Ovary (tissue), 9 donors: ENCODE measurements around the gene SAP30L. TPM values are rescaled to one million over a fixed set of nuclear protein-coding genes. Genes with fewer than 3 reads are reported as not detected.

Source experiments
- DNase-seq, 5 donors: peaks; one replicate each; pipeline ENCODE4 v3.0.0-alpha.2; 2019 to 2020
- H3K27ac ChIP-seq, 2 donors: fragments of 200-600 bp; one replicate each; pipeline versions ENCODE4 v1.5.1 to v1.8.0; 2019 to 2022
- H3K27me3 ChIP-seq: fragments of 200-600 bp; one replicate; pipeline ENCODE4 v1.8.0; 2022
- H3K36me3 ChIP-seq: fragments of 200-600 bp; sonication (generic); one replicate; pipeline ENCODE4 v1.5.1; 2019
- H3K4me1 ChIP-seq: one replicate; pipeline ENCODE4 v1.8.1; 2013; ENCODE audit warnings: mild to moderate bottlenecking, moderate library complexity; ENCODE audit not compliant: insufficient read depth
- H3K4me3 ChIP-seq: fragments of 200-600 bp; sonication (generic); one replicate; pipeline ENCODE4 v1.5.1; 2017
- H3K9me3 ChIP-seq, 2 donors: fragments of 200-600 bp in 1 of 2; sonication (generic) in 1 of 2; one replicate each; pipeline versions ENCODE4 v1.5.1 to v1.8.1; 2013 to 2019; ENCODE audit warnings: mild to moderate bottlenecking in 1 of 2, moderate library complexity in 1 of 2
- EP300 ChIP-seq: sonication (generic); formaldehyde crosslinking; IDR thresholded peaks from one replicate; pipeline ENCODE4 v1.6.1; 2017; ENCODE audit warnings: antibody characterized with exemption
- POLR2A ChIP-seq: fragments of 450-650 bp; IDR thresholded peaks from one replicate; pipeline ENCODE4 v1.6.1; 2017; ENCODE audit warnings: antibody characterized with exemption, mild to moderate bottlenecking, moderate library complexity
- WGBS, 3 donors: extraction: QIAGEN DNeasy Blood & Tissue Kit in 1 of 3; methylation state at CpG; one replicate each; pipeline versions ENCODE4 v1.1.5 to v1.1.7; 2013 to 2017; 5-methylcytosine and 5-hydroxymethylcytosine counted together
- intact Hi-C, 4 donors: fragments of 100-400 bp; cut with DNase I; formaldehyde crosslinking; loops; one replicate each; pipeline versions ENCODE4 v1.11.0 to v1.15.1; 2022 to 2023
- polyA plus RNA-seq, 2 donors: library from polyadenylated mRNA; stranded (reverse); fragments of 200-250 nt in 1 of 2; fragments of 350-450 nt in 1 of 2; fragmentation: Illumina TruSeq in 1 of 2; extraction: RNeasy Lipid Tissue Mini Kit (QIAGEN cat#74804) in 1 of 2; gene quantifications; one replicate each; pipeline ENCODE4 v1.2.3, GENCODE V29; 2013 to 2014
- total RNA-seq, 7 donors: library from RNA; depleted of rRNA in 2 of 7; stranded (reverse); fragments of >200 nt in 2 of 7; fragmentation: NEBNext Ultra II Directional in 3 of 7; extraction: Animal tissue kit (Norgen Biotek cat#: 25700) in 3 of 7; gene quantifications; one replicate each; pipeline versions ENCODE4 v1.1.0 to v1.2.4, GENCODE V29; 2016 to 2023
- TF ChIP-seq, protein P1 (sequence below), 3 donors: fragments of 450-650 bp in 2 of 3; fragments of 200-600 bp in 1 of 3; IDR thresholded peaks; one replicate each; pipeline versions ENCODE4 v1.5.1 to v1.8.0; 2016 to 2022; ENCODE audit warnings: antibody characterized with exemption in 3 of 3, mild to moderate bottlenecking in 1 of 3
- donor health status: DM: no; HTN: no; CAD: no; lungs with moderate emphysema.
- donor health status: DM: no; HTN: no; CAD: no.
- donor health status: Bipolar disorder and iron deficiency.
- donor health status: DM: yes; HTN: yes; CAD: no.
- donor health status: DM: no; HTN: no; CAD: no.
- donor health status: DM: yes; HTN: yes; CAD: no.

SAP30L gene
- total and polyA plus RNA-seq, 9 donors, result 18.7 to 63.1 (median 41.5) TPM

GRCh38 chr5:154509784-154510555 is 64.2 kb downstream of the SAP30L start:
- Histone ChIP-seq H3K4me1 (no peaks in the 10 kb centered on the region), H3K27me3 (no peaks in the 10 kb centered on the region), H3K9me3 (no peaks in the 10 kb centered on the region), H3K27ac (no peak overlapping the region), H3K36me3 (no peaks in the 10 kb centered on the region), H3K4me3 (no peak overlapping the region)
- no peak for DNase-seq
- intact Hi-C loops, result no loop called here
- TF ChIP-seq EP300 (no peak), POLR2A (no peak)
- TF ChIP-seq, protein P1, sequence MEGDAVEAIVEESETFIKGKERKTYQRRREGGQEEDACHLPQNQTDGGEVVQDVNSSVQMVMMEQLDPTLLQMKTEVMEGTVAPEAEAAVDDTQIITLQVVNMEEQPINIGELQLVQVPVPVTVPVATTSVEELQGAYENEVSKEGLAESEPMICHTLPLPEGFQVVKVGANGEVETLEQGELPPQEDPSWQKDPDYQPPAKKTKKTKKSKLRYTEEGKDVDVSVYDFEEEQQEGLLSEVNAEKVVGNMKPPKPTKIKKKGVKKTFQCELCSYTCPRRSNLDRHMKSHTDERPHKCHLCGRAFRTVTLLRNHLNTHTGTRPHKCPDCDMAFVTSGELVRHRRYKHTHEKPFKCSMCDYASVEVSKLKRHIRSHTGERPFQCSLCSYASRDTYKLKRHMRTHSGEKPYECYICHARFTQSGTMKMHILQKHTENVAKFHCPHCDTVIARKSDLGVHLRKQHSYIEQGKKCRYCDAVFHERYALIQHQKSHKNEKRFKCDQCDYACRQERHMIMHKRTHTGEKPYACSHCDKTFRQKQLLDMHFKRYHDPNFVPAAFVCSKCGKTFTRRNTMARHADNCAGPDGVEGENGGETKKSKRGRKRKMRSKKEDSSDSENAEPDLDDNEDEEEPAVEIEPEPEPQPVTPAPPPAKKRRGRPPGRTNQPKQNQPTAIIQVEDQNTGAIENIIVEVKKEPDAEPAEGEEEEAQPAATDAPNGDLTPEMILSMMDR (IDR thresholded peaks at IDR 0.05), result no peak
- 45 to 58% (median 53%) methylated on average over 5 of the region's 5 CpGs for WGBS, 3 donors

Other genes with a start within 250 kb of the SAP30L start
- not detected for gene HAND1, start 32.2 kb downstream of the SAP30L start, total RNA-seq
- gene HAND1, start 32.2 kb downstream of the SAP30L start, polyA plus RNA-seq, result not detected